Gastrocnemius medialis (tissue), 4 donors: ENCODE data around the gene ESAM.

Experiments used
- POLR2A ChIP-seq, 2 donors: fragments of 450-650 bp; IDR thresholded peaks; one replicate each; pipeline ENCODE4 v1.6.1; 2017; ENCODE audit warnings: antibody characterized with exemption in 2 of 2, mild to moderate bottlenecking in 2 of 2, moderate library complexity in 2 of 2
- TF ChIP-seq, protein P1 (sequence below), 5 experiments: fragments of 450-650 bp in 3 of 5; fragments of 200-600 bp in 2 of 5; sonication (generic) in 2 of 5; IDR thresholded peaks in 4 of 5; conservative IDR thresholded peaks in 1 of 5; 1 replicate in 4 of 5; 2 replicates in 1 of 5; pipeline ENCODE4 v1.5.1; 2016 to 2019; ENCODE audit warnings: antibody characterized with exemption in 5 of 5, mild to moderate bottlenecking in 3 of 5, moderate library complexity in 3 of 5

DNA sequence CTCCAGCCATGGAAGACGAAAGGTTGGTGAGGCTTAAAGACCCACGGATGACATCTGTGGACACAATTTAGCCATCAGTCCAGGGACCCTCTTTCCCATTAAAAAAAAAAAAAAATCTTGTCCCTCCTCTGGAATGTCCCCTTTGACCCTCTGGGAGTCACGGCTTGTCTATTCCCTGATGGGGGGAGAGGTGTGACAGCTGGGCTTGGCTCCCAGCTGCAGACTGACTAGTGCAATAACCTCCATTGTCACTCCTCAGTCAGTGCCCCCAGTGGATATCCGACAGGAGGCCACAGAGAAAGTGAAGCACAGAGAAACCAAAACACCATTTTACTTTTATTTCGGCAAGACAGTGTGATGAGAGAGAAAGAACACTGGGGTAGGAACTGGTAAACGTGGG, 7.4 kb downstream of the ESAM start:
- TF ChIP-seq, protein P1, sequence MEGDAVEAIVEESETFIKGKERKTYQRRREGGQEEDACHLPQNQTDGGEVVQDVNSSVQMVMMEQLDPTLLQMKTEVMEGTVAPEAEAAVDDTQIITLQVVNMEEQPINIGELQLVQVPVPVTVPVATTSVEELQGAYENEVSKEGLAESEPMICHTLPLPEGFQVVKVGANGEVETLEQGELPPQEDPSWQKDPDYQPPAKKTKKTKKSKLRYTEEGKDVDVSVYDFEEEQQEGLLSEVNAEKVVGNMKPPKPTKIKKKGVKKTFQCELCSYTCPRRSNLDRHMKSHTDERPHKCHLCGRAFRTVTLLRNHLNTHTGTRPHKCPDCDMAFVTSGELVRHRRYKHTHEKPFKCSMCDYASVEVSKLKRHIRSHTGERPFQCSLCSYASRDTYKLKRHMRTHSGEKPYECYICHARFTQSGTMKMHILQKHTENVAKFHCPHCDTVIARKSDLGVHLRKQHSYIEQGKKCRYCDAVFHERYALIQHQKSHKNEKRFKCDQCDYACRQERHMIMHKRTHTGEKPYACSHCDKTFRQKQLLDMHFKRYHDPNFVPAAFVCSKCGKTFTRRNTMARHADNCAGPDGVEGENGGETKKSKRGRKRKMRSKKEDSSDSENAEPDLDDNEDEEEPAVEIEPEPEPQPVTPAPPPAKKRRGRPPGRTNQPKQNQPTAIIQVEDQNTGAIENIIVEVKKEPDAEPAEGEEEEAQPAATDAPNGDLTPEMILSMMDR (IDR thresholded peaks at IDR 0.05 in 4 of 5, conservative IDR thresholded peaks at IDR 0.05 in 1 of 5): no peak
- TF ChIP-seq POLR2A (IDR thresholded peaks at IDR 0.05): no peak
